ENCODE data around the gene STAT5A. TPM values are rescaled to one million over a fixed set of nuclear protein-coding genes. Genes with fewer than 3 reads are reported as not detected.

STAT5A gene
- total and polyA plus RNA-seq, 9 of the 15 experiments (the other 6 are each of a cell fraction or from before 2014, with no cell fraction given) = 79.9 to 415 (median 196) TPM

- no peak for TF ChIP-seq ZBTB9 (CRISPR knock-in tag; IDR thresholded peaks at IDR 0.05)
- no peak for TF ChIP-seq TEAD2 (tag; IDR thresholded peaks at IDR 0.05)
- TF ChIP-seq SNIP1 (IDR thresholded peaks at IDR 0.05; ENCODE audit: low read depth) = no peak
- no peak for TF ChIP-seq MTA2 (IDR thresholded peaks at IDR 0.05; ENCODE audit: low read depth)
Measured at GRCh38 chr17:42313389-42313772, 25.1 kb downstream of the STAT5A start (continued).

GRCh38 chr17:42313773-42314566 lies 25.7 kb downstream of the STAT5A start:
- 9% methylated on average over 13 of the region's 14 CpGs for WGBS (ENCODE audit: insufficient coverage, low coverage, missing lambda C conversion rate)
- H3K79me2 ChIP-seq (ENCODE audit: control insufficient read depth, insufficient read depth, low read length) = peaks cover 73% of the 10 kb centered on the region
- peak overlapping the region; percentile 79 to 100 for H3K9ac ChIP-seq (ENCODE audit: insufficient read depth in 1 of 2, low read depth in 2 of 2, low read length in 2 of 2)
- POLR2A ChIA-PET = interaction anchor here (0.6 to 2.8 kb wide), 15 partner anchors 8 to 213 kb away, joined by 3 to 13 read pairs (median 4); no protein-coding TSS in a partner anchor
- peaks cover 90 to 93% of the 10 kb centered on the region in 2 experiments for H3K4me1 ChIP-seq (replicated peaks in 1 of 2; ENCODE audit: control insufficient read depth in 2 of 2, insufficient read depth in 2 of 2, low read length in 2 of 2)
- no peaks in the 10 kb centered on the region for H3K9me1 ChIP-seq (ENCODE audit: control insufficient read depth, insufficient read depth, low read length)
- H3K4me3 ChIP-seq = no peak overlapping the region
- H3K4me2 ChIP-seq (ENCODE audit: insufficient read depth, low read length) = peak overlapping the region; percentile 69
- ATAC-seq (peak; percentile 2), DNase-seq (ENCODE audit: extremely low read depth in 1 of 4, low spot score in 3 of 4) (peak in 3 of 4 experiments; percentile 34 to 88 (median 69)), FAIRE-seq (peak; percentile 71)
- BruUV-seq (replicated peaks) = TSS peak; percentile 2
- no peaks in the 10 kb centered on the region for H4K20me1 ChIP-seq (replicated peaks; ENCODE audit: control insufficient read depth, insufficient read depth, low read length)
- peaks cover 81% of the 10 kb centered on the region for H3K36me3 ChIP-seq (ENCODE audit: control insufficient read depth, insufficient read depth, low read length)
- H3K9me3 ChIP-seq (replicated peaks; ENCODE audit: control insufficient read depth, insufficient read depth, low read depth, low read length) = no peaks in the 10 kb centered on the region
- H3K27me3 ChIP-seq (ENCODE audit: control insufficient read depth in 2 of 2, insufficient read depth in 2 of 2, low read length in 2 of 2) = no peaks in the 10 kb centered on the region
- H3K27ac ChIP-seq (ENCODE audit: extremely low read depth, low read depth, low read length) = peak overlapping the region; percentile 100
- CTCF ChIA-PET (ENCODE audit: low intra/inter-chr PET ratio) = interaction anchor here (1.1 kb wide), 1 partner anchor 9 kb away, joined by 3 read pairs; no protein-coding TSS in a partner anchor
- in situ Hi-C loops (cut with MboI) = no loop called here
- intact Hi-C loops (cut with micrococcal nuclease) = loop anchor here (2.0 to 10.0 kb wide), 2 partner anchors 27 to 89 kb away; no protein-coding TSS in a partner anchor
- no peak overlapping the region for H2AFZ ChIP-seq (ENCODE audit: low read depth, low read length)
- TF ChIP-seq MECOM (CRISPR knock-in tag; IDR thresholded peaks at IDR 0.05) (peak; percentile 26; the same call in 1 of the 2 replicates), ZNF146 (CRISPR knock-in tag; IDR thresholded peaks at IDR 0.05; ENCODE audit: unreplicated experiment) (no peak), MGA (IDR thresholded peaks at IDR 0.05) (peak; percentile 86)

Data from K562 (cell line).